ENCODE data around the gene PRKN.

Gene PRKN

GRCh38 chr6:162306616-162307015, 420.9 kb downstream of the PRKN start:
- DNase-seq (ENCODE audit: low read depth), result no peak

DNA sequence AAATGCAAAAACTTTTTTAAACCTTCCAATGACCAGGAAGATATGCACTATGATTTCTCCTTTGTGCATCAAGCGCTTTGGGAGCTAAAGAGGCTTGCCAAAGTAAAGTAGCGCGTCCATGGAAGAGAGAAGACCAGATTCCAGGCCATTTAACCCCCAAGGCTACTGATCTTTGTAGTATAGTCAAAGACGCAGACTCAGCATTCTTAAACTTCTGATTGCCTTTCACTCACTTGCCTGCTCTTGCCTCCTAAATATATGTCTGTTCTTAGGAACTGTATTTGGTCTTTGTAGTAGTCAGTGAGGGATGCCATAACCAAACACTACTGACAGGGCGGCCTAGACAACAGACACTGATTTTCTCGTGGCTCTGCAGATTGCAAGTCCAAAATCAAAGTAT, 426.4 kb downstream of the PRKN start:
- no peak for DNase-seq (ENCODE audit: low read depth)

DNA sequence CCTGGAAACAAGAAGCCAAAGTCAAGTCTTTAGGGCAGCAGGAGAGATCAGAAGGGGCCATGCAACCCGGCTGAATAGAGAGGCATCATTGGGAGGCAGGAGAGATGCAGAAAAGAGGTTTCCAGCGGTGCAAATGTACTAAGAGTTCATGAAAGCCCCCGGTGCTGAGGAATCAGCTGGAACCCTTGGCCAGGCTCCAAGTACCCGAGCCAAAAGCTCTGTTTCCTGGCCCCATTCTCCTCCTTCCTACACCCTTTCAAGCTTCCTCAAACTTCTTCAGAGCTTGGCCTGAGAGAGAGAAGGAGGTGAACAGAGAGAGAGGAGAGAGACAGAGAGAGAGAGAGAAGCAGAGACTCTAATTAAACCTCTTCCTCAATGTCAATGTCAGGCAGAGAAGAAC, 433.5 kb downstream of the PRKN start:
- DNase-seq (ENCODE audit: low read depth), result no peak

DNA sequence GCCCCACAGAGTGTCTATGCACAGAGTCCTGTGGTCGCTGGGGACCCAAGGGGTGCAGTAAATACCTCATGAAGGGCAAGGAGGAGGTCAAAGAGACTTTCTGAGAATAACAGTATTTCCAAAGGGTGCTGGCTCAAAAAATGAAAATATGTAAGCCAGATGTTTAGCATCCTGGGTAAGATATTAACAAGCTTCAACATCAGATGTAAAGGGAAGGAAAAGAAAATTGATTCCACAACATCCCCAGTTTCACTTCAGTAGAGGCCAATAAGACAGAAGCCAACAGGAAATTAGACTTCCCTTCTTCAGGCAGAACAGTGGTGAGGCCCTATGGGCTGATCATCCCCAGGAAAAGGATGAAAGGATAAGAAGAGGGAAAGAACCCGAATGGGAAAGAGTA, 434.7 kb downstream of the PRKN start:
- DNase-seq (ENCODE audit: low read depth), result no peak

DNA sequence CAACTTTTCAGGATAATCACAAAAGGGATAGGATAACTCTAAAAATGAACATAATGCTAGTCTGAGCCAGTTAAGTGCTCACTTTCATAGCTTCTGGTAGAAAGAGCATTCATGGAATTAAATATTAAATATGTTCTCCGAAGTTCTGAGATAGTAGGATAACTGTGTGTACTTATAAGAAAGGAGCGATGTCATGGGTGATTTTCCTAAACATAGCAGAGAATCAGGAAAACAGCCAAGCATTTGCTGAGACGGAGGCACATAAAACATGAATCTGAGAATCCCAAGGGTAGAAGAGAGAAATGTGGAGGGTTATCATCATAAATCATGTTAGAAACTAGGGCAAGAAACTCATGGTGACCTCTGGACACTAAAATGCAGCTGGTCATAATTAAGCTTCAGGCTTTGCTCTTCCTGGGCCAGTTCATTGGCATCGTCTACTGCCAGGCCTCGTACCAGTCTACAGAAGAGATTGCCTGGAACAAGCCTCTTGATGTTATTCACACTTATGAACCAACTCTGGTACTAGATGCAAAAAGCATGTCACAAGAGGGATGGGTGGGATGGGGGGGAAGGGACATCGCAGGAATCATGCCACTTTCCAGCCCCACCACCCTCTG, 436.6 kb downstream of the PRKN start:
- no peak for DNase-seq (ENCODE audit: low read depth)

GRCh38 chr6:162289972-162290371, 437.6 kb downstream of the PRKN start:
- DNase-seq (ENCODE audit: low read depth), result no peak

- no peak for DNase-seq (ENCODE audit: low read depth)
These were observed 453.6 kb downstream of the PRKN start for GRCh38 chr6:162273986-162274385.

DNA sequence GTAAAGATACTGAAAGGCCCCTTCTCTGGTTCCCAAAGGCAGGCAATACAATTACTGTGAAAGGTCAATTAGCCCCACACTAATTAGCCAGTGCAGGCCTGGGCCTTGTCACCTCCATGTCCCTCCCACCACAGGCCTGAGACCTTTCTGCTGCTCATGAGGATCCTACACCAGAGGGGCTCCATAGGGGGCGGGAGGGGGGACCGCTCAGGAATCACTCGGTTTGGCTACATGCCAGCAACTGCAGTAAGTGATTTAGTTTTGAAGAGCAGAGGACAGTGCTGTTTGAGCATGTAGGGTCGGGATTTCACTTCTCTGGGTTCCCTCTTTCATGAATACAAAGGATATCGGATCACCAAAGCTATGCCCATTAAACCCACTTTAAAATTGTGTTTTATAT, 455.6 kb downstream of the PRKN start:
- DNase-seq (ENCODE audit: low read depth), result no peak

DNA sequence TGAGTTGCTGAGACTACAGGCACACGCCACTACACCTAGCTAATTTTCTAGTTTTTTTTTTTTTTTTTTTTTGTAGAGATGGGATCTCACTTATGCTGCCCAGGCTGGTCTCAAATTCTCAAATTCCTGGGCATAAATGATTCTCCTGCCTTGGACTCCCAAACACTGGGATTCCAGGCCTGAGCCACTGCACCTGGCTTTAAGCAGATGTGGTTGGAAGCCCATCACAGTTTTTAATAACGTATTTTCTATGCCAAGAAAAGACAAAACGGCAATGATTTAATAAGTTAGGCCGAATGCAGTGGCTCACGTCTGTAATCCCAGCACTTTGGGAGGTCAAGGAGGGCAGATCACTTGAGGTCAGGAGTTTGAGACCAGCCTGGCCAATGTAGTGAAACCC, 456.6 kb downstream of the PRKN start:
- DNase-seq (ENCODE audit: low read depth), result no peak

DNA sequence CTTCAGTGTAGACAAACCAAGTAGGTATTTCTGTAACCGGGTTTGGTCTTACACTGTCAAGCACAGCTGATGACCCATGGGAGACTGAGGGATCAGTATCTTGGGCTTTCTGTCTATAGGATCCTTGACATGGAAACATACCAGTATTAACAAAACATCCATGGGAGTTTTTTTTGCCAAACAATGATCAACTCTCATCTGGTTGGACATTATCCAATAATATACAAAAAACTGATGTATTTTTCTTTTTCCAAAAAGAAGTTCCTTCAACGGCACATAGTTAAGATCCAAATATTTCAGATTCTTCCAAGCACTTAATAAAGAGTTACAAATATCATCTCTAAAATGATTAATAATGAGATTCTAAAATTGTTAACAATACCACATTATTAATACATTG, 459.9 kb downstream of the PRKN start:
- DNase-seq (ENCODE audit: low read depth), result no peak

DNA sequence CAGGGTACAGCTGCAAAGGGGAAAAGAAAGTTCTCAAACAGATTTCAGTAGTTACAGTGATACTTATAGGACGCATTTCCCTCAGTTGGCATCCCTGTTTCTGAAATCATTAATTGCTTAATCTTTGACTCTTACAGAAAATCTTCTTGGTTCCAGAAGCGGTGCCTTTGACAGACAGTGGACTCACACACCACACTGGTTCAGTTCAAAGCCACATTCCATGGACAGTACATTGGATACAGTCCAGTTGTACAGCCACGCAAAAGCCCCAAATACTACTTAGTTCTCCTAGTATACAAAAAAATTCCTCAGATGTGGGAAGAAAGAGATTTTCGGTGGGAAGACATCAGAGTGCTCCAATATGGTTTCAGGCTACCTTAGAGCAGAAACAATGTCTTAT, 460.4 kb downstream of the PRKN start:
- no peak for DNase-seq (ENCODE audit: low read depth)

GRCh38 chr6:162264581-162264980, 463.0 kb downstream of the PRKN start:
- no peak for DNase-seq (ENCODE audit: low read depth)

DNA sequence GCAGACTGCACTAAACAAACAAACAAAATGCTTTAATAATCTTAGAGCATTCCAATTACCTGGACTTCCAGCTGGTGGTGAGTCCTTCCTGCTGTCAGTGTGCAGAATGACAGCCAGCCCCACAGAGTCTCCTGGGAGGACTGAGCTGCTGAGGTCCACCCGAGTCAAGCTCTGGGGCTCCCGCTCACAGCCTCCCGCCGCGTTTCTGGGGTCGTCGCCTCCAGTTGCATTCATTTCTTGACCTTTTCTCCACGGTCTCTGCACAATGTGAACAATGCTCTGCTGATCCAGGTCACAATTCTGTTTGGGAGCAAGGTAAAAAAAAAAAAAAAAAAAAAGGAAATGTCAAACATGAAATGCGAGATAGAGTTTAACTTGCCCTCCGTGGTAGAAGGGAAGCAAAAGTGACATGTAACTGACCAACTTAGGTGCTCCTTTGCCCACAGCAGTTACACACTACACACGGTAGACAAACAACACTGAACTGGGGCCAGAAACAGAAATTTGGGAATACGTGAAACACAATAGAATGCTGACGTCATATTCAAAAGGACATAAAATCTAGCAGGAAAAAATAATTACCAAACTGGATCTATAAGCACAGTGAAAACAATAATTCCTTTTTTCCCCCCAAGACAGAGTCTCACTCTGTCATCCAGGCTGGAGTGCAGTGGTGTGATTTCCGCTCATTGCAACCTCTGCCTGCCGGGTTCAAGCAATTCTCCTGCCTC, 464.9 kb downstream of the PRKN start:
- DNase-seq (ENCODE audit: low read depth), result no peak

GRCh38 chr6:162261598-162261997, 466.0 kb downstream of the PRKN start:
- DNase-seq (ENCODE audit: low read depth), result no peak

- no peak for DNase-seq (ENCODE audit: low read depth)
These were observed 467.5 kb downstream of the PRKN start for GRCh38 chr6:162260027-162260426.

DNA sequence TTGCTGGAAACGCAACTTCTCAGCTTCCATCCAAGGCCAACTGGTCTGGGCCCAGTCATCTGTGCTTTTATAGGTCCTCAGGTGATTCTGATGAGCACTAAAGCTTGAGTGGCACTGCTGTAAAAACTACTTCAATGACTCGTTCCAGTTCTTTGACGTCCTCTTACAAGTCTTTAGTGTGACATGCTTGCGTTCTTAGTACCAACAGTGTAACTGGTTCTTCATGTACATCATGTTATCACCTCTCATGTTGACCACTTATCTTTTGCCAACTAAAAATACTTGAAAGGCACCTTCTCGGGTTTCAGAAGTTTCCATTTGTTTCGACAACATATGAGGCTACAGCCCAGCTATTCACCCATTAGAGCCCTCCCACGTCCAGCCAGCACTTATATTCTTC, 468.9 kb downstream of the PRKN start:
- DNase-seq (ENCODE audit: low read depth), result no peak

GRCh38 chr6:162256361-162256760, 471.2 kb downstream of the PRKN start:
- no peak for DNase-seq (ENCODE audit: low read depth)

DNA sequence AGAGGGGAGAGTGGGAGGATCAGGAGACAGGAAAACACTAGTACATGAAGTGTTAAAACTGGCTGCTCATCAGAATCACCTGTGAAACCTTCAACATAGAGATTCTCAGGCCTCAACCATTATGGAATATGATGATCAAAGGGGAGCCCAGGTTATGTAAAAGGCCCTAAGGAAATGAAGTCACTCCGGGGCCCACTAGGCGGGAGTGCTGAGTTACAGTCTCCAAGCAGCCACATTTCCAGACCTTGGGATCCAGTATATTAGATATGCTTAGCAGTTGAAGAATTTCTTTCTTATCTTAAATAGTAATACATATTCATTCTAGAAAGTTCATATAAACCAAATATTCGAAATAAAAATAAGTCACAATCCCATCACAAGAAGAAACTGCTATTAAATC, 476.3 kb downstream of the PRKN start:
- DNase-seq (ENCODE audit: low read depth), result no peak

DNA sequence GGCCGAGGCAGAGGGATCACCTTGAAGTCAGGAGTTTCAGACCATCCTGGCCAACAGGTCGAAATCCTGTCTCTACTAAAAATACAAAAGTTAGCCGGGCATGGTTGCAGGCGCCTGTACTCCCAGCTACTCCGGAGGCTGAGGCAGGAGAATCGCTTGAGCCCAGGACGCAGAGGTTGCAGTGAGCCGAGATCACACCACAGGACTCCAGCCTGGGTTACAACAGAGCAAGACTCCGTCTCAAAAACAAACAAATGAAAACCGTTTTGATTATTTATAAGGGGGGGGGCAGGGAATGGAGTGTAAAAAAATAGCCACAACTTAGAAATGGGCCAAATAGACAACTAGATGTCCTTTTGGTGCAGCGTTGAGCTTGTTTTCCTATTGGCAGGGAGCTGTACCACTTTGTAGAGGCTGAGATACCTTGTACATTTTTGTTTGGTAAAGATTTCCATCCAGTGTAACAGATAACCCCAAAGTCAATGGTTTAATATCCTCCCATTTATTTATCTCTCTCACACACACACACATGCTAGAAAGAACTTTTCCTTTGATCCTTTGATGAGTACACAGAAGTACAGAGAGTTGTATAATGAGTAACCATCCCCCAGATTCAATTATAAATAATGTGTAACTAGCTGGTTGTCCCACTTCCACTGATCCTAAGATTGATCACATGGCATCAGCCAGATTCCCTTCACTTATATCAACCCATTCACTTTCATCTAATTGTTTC, 477.5 kb downstream of the PRKN start:
- no peak for DNase-seq (ENCODE audit: low read depth)

DNA sequence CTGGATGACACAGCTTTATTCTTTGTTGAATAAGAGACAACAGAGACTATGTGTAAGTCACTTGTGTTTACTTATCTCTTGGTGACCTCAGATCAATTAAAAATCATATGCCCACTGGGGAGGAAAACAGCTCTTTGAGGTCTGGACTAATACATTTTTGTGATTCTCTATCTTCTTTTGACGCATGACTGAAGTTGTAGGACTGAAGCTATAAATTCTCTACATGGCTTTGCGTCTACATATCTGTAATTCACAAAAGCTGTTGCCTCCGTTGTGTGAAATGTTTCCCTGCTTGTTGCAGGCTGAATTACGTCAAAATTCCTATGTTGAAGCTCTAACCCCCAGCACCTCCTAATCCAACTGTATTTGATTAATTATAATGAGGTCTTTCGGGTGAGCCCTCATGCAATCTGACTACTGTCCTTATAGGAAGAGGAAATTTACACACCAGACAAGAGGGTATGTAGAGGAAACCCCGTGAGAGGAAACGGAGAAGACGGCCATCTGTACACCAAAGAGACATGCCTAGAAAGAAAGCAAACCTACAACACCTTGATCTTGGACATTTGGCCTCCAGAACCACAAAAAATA, 481.6 kb downstream of the PRKN start:
- DNase-seq (ENCODE audit: low read depth), result no peak

DNA sequence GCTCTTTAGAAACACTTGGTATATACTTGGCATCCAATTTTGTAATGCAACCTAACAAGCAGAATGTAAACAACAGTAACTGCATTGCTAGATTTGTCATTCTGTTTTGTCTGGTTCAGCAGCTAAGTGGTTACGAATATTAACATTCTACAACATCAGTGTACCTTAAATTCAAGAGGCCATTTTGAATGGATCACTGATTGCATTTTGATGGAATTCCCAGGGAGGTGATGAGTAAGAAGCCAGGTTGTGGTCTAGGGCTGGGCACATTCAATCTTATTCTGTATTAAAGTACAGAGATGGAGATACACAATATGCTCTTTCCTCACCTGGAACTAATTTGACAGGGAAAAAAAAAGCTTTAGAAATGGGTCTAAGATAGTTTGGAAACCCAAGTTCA, 483.5 kb downstream of the PRKN start:
- DNase-seq (ENCODE audit: low read depth), result no peak

DNA sequence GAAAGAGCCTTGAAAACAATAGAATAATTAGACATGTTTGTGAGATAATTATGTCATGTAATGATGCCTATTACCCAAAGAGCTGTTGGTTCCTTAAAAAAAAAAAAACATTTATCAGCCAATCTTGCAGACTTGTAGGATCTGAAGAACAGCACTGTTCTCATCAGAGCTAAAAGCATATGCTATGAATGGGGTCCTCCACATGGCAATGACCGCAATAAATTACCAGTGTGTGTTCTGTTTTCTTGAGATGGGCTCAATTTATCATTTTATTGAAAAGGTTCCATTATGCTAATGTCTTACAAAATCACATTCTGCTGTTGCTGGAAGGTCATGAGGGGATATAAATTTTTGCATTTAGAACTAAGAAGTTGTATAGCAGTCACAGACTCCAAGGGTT, 484.7 kb downstream of the PRKN start:
- DNase-seq (ENCODE audit: low read depth), result no peak

DNA sequence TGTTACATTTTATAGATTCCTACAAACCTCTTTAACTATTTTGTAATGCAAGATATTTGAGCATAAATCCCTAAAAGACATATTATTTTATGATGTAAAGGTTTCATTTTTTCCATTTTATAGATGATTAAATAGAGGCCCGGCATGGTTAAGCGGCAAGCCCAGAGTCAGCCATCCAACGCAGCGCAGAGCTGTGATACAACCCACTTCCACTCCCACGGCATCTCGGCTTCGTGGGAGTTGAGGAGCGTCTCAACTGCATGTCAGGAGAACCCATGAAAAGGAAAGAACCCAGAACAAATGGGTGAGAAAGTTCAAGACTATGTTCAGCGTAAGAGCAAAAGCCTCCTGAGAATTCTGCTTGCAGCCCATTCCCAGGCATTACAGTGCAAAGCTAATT, 488.2 kb downstream of the PRKN start:
- no peak for DNase-seq (ENCODE audit: low read depth)

All from HS-27A (cell line).